GM18907 (cell line): ENCODE measurements around the gene DHRSX.
"Not testable (repeated sequence)": the region's sequence is repeated elsewhere in the genome, so short reads cannot be mapped to it uniquely, and the experiment has no call there.

ENCODE experiments used
- ATAC-seq: cut with Tn5 transposase; IDR thresholded peaks from one replicate; pipeline ENCODE4 v1.9.1; 2021; ENCODE audit warnings: mild to moderate bottlenecking, moderate library complexity; ENCODE audit not compliant: unreplicated experiment

DHRSX gene

GRCh38 chrX:2478546-2479419 is 22.0 kb downstream of the DHRSX start:
- ATAC-seq: no peak

- not testable (repeated sequence) for ATAC-seq
Observed at GRCh38 chrX:2477313-2477712, 23.5 kb downstream of the DHRSX start.

DNA sequence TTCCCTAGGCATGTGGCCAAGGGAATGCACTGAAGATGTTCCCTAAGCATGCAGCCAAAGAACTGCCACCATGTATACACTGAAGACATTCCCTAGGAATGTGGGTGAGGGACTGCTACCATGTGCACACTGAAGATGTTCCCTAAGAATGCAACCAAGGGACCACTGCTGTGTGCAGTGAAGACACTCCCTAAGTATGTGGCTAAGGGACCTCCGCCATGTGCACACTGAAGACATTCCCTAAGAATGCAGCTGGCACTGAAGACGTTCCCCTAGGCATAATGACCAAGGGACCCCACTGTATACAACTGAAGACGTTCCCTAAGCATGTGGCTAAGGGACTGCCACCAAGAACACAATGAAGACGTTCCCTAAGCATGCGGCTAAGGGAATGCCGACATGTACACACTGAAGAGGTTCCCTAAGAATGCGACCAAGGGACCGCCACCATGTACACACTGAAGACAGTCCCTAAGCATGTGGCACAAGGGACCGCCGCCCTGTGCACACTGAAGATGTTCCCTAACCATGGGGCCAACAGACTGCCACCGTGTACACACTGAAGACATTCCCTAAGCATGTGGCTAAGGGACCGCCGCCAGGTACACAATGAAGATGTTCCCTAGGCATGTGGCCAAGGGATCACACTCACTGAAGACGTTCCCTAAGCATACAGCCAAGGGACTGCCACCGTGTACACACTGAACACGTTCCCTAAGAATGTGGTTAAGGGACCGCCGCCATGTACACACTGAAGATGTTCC is 25.6 kb downstream of the DHRSX start:
- ATAC-seq: no peak

- no peak for ATAC-seq
Observed at GRCh38 chrX:2474280-2474962, 26.4 kb downstream of the DHRSX start.

GRCh38 chrX:2473064-2473463 is 27.7 kb downstream of the DHRSX start:
- ATAC-seq: not testable (repeated sequence)

- no peak for ATAC-seq
Observed at GRCh38 chrX:2471641-2472040, 29.1 kb downstream of the DHRSX start.

- ATAC-seq: not testable (repeated sequence)
Observed at GRCh38 chrX:2471126-2471525, 29.6 kb downstream of the DHRSX start.

GRCh38 chrX:2469852-2470251 is 30.9 kb downstream of the DHRSX start:
- not testable (repeated sequence) for ATAC-seq

DNA sequence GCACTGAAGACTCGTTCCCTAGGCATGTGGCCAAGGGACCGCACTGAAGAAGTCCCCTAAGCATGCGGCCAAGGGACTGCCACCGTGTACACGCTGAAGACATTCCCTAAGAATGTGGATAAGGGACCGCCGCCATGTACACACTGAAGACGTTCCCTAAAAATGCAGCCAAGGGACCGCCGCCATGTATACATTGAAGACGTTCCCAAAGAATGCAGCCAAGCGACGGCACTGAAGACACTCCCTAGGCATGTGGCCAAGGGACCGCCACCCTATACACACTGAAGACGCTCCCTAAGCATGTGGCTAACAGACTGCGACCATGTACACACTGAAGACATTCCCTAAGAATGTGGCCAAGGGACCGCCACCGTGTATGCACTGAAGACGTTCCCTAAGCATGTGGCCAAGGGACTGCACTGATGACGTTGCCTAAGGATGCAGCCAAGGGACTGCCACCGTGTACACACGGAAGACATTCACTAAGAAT is 31.5 kb downstream of the DHRSX start:
- no peak for ATAC-seq

- no peak for ATAC-seq
Observed at GRCh38 chrX:2468261-2469195, 32.2 kb downstream of the DHRSX start.

DNA sequence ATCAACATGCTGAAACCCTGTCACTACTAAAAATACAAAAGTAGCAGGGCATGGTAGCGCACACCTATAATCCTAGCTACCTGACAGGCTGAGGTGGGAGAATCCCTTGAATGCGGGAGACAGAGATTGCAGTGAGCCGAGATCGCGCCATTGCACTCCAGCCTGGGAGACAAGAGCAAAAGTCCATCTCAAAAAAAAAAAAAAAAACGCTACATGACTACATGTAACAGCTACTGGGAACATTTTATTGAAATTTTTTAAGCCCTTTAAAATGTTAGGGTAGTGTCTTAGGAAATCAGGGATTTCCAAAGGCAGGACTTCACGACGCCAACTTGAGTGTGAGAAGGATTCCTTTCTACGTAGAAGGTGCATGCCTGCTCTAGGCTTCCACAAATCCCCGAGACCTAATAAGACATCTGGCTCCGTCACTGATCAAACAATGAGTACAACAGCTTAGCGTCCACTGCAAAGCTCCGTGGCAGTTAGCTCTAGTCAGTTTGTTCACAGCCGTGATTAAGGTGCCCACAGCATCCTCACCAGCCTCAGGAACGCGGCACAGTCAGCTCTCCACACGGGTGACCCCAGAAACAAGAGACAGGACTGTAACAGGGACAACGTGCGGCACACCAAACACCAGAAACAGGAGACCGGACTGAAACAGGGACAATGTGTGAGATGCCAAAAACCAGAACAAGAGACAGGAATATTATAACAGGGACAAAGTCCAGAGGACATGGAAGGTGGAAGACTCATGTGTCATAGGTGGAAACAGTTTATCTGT is 33.7 kb downstream of the DHRSX start:
- ATAC-seq: no peak

GRCh38 chrX:2464677-2465166 is 36.1 kb downstream of the DHRSX start:
- ATAC-seq: no peak

DNA sequence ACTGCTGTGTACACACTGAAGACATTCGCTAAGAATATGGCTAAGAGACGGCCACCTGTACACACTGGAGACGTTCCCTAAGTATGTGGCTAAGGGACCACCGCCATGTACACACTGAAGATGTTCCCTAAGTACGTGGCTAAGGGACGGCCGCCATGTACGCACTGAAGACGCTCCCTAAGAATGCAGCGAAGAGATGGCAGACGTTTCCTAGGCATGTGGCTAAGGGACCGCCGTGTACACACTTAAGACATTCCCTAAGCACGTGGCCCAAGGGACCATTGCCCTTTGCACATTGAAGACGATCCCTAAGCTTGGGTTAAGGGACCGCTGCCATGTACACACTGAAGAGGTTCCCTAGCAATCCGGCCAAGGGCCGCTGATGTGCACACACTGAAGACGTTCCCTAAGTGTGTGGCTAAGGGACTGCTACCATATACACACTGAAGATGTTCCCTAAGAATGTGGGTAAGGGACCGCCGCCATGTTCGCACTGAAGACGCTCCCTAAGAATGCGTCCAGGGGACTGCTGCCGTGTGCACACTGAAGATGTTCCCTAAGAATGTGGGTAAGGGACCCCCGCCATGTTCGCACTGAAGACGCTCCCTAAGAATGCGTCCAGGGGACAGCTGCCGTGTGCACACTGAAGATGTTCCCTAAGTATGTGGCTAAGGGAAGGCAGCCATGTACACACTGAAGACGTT is 36.7 kb downstream of the DHRSX start:
- ATAC-seq: no peak

DNA sequence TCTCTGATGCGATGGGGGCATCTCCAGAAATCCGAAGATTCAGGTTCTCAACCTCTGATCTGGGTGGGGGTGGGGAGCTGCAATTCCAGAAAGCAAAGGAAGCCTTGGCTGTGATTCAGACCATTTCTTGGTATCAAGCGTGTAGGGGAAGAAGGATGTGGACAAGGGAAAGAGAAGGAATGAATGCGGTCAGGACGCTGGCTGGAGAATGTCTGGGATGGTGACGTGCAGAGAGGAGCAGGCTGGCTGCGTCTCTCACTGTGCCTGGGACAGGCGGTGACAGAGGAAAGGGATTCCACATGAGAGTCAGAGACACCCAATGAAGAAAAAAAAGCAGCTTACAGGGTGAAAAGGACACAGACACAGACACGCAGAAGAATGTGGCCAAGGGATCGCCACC is 37.3 kb downstream of the DHRSX start:
- not testable (repeated sequence) for ATAC-seq

DNA sequence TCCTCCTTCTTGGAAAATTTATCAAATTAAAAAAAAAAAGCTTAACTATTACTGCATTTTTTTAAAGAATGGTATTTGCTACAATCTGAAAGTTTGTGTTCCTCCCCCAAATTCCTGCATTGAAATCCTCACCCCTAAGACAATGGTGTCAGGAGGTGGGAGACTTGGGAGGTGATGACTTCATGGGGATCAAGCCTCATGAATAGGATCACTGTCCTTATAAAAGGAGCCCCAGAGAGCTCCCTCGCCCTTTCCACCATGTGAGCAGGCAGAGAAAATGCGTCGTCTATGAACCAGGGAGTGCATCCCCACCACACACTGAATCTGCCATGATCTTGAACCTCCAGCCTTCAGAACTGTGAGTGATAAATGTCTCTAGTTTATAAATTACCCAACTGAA is 38.0 kb downstream of the DHRSX start:
- ATAC-seq: no peak

GRCh38 chrX:2462074-2462473 is 38.7 kb downstream of the DHRSX start:
- ATAC-seq: no peak

GRCh38 chrX:2461711-2462016 is 39.1 kb downstream of the DHRSX start:
- ATAC-seq: no peak

DNA sequence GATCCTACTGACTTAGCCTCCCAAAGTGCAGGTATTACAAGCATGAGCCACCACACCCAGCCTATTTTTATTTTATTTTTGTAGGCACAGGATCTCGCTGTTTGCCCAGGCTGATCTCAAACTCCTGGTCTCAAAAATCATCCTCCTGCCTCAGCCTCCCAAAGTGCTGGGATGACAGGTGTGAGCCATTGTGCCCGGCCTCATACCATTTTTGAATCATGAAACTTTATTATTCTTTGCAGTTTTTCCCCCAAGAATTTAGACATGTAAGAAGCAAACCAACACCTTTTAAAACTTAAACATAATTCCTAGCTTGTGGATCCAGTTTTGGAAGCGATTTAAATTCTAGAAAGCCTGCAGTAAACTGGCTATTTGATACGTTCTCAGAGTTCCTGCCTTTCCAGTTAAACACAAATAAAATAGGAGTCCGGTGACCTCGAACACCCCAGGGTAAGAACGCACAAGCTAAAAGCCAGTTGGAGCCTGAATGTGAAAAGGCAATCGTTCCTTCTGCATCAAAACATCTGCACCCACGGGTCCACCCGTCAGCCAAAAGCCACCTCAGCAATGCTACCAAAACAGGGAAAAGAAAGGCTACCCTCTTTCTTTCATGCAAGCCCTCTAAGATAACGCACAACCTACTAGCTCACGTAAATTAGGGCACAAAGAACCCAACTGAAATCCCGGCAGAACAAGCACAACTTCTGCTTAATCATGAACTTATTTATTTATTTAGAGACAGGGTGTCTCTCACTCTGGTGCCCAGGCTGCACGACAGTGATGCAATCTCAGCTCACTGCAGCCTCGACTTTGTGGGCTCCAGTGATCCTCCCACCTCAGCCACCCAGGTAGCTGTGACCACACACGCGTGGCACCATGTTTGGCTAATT is 39.7 kb downstream of the DHRSX start:
- ATAC-seq: not testable (repeated sequence)
